ENCODE measurements around the gene BBS4. TPM values are rescaled to one million over a fixed set of nuclear protein-coding genes. Genes with fewer than 3 reads are reported as not detected.

The BBS4 gene
- total RNA-seq, 4 donors from 2014 or later, result 6.8 to 38.5 (median 22.2) TPM

DNA sequence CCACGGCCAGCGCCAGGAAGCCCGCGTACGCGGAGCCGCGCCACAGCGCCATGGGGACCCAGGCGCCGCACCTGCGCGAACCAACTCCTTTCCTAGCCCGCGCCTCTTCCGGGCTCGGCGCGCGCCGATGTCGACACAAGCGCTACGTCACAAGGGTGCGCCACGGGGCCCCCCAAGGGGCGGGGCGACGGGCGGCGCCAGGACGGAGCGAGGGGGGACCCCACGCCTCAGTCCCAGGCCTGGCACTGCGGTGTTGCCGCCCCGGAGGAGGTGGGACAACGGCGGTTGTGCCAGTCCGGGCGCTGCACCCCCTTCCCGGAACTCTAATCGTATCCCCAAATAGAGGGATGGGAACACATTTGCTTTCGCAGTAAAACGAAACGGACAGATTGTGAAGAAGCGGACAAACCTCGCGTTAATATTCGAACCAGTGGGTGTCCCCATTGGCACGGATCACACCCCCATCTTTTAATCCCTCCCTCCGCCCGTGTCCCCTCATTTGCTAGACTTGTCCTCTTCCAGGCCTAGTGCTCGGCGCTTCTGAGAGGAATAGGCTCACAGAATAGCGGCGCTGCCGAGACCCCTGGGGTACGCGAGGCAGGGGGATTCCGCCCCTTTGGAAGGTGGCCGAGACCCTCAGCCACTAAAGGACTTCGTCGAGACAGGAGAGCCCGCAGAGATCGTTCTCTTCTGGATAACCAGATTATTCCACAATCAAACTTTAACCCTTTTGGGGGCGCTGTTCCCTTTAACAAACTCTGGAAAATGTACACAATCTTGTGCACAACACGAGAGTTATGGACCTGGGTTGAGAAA, 97.8 kb downstream of the BBS4 start, which contains the start of gene ADPGK:
Gene ADPGK, minus strand, starts transcription at position 119 of the 816 bp plus-strand sequence. Its CDS starts 67 bp downstream, at position 52.
- H3K4me1 ChIP-seq, result no peaks in the 10 kb centered on the region
- peak; percentile 86 to 92 for DNase-seq
- H3K27me3 ChIP-seq, result no peaks in the 10 kb centered on the region
- no peaks in the 10 kb centered on the region for H3K36me3 ChIP-seq
- intact Hi-C loops (cut with DNase I; ENCODE audit: low total_unique reads), result no loop called here
- H3K27ac ChIP-seq, result peak within 1 kb of the TSS; percentile 85 to 90
- peak; percentile 80 to 88 for TF ChIP-seq POLR2A (IDR thresholded peaks at IDR 0.05)
- TF ChIP-seq, protein P1, sequence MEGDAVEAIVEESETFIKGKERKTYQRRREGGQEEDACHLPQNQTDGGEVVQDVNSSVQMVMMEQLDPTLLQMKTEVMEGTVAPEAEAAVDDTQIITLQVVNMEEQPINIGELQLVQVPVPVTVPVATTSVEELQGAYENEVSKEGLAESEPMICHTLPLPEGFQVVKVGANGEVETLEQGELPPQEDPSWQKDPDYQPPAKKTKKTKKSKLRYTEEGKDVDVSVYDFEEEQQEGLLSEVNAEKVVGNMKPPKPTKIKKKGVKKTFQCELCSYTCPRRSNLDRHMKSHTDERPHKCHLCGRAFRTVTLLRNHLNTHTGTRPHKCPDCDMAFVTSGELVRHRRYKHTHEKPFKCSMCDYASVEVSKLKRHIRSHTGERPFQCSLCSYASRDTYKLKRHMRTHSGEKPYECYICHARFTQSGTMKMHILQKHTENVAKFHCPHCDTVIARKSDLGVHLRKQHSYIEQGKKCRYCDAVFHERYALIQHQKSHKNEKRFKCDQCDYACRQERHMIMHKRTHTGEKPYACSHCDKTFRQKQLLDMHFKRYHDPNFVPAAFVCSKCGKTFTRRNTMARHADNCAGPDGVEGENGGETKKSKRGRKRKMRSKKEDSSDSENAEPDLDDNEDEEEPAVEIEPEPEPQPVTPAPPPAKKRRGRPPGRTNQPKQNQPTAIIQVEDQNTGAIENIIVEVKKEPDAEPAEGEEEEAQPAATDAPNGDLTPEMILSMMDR (IDR thresholded peaks at IDR 0.05), result peak; percentile 24 to 62 (median 49)
- H3K9me3 ChIP-seq, result no peaks in the 10 kb centered on the region
- peak within 1 kb of the TSS; percentile 74 to 86 for H3K4me3 ChIP-seq

DNA sequence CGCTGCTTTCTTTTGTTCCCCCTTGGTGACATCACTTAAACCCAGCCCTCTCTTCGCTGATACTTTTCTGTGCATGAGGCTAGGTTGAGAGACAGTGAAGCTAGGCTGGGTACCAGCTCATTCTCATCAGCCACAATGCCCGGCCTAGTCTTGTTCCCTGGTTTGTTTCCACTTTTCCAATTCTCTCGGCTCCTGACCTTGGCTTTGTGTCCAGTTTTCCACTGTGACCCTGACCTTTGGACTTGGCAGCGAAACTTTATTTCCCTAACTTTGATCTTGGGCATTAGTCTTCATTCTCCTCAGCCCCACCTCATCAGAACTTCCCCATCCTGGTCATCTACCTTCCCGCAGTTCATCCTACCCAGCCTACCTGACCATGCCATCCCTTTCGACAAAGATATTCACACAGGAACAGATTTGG, 98.5 kb downstream of the BBS4 start:
- TF ChIP-seq POLR2A (IDR thresholded peaks at IDR 0.05), result no peak
- TF ChIP-seq, protein P1 (IDR thresholded peaks at IDR 0.05), result no peak
- no peaks in the 10 kb centered on the region for H3K4me1 ChIP-seq

DNA sequence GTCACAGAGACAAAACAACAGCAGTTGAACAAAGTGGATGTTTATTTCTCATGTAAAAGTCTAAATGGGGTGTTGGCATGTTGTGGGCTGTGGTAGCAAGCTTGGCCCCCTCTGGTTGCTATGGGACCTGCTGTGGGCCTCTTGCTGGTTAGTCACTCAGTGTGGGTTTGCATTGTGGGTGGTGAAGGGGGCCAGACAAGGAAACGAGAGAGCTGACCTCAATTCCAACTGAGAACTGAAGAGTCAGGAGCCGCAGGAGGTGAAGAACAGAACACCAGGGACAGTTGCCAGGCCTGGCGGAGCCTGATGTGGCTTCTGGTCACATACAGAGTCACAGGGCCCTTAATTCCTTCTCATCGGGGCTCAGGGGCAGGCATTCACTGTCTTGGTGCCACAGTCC, 99.4 kb downstream of the BBS4 start:
- TF ChIP-seq POLR2A (IDR thresholded peaks at IDR 0.05), result no peak
- TF ChIP-seq, protein P1 (IDR thresholded peaks at IDR 0.05), result no peak
- Histone ChIP-seq H3K27ac (peak overlapping the region in 1 of 2 donors; percentile 85), H3K4me1 (no peaks in the 10 kb centered on the region), H3K27me3 (no peaks in the 10 kb centered on the region), H3K36me3 (no peaks in the 10 kb centered on the region), H3K9me3 (no peaks in the 10 kb centered on the region), H3K4me3 (no peak overlapping the region)
- DNase-seq, result no peak
- intact Hi-C loops (cut with DNase I; ENCODE audit: low total_unique reads), result no loop called here

More for the DNA sequence above, 98.5 kb downstream of the BBS4 start:
- H3K9me3 ChIP-seq, result no peaks in the 10 kb centered on the region
- no peak for DNase-seq
- no peaks in the 10 kb centered on the region for H3K36me3 ChIP-seq
- H3K27ac ChIP-seq, result peak overlapping the region; percentile 85 to 90
- intact Hi-C loops (cut with DNase I; ENCODE audit: low total_unique reads), result no loop called here
- peak overlapping the region; percentile 74 to 86 for H3K4me3 ChIP-seq
- no peaks in the 10 kb centered on the region for H3K27me3 ChIP-seq

DNA sequence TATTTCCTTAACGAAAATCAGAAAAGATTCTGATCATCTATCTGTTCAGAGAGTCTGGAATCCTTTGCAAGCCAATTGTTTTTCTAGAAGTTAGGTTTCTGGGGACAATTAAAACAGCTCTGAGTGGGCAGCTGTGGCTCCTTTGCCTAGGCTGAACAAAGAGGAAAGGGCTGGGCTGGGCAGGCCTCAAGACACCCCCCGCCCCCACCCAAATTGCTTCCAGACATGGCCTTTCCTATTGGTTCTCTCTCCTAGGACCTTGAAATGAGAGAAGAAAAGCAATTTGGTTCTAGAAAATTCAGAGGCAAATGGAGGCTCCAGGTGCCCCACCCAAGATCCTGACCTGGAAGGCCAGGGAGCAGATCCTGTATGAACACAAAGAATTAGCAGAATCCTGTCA, 99.8 kb downstream of the BBS4 start:
- Histone ChIP-seq H3K9me3 (no peaks in the 10 kb centered on the region), H3K36me3 (no peaks in the 10 kb centered on the region), H3K27me3 (no peaks in the 10 kb centered on the region), H3K4me3 (no peak overlapping the region), H3K4me1 (no peaks in the 10 kb centered on the region), H3K27ac (no peak overlapping the region)
- TF ChIP-seq, protein P1 (IDR thresholded peaks at IDR 0.05), result no peak
- no peak for TF ChIP-seq POLR2A (IDR thresholded peaks at IDR 0.05)
- DNase-seq, result no peak
- intact Hi-C loops (cut with DNase I; ENCODE audit: low total_unique reads), result no loop called here

DNA sequence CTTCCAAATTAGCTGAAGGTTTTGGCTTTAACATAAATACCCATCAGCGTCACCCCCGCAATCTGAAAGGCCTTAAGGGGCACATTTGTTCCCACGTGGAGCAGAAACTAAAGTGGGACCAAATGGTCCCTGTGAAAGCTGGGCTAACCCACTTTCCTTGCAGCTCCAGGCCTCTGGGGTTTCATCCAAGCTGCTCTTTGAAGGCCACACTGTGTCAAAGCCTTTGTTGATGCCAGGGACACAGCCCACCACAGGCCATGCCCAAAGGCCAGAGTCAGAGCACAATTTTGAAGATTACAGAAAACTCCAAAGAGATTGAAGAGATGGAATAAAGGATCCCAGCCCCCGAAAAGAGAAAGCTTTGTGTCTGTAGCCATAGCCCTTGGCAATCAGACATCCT, 100.2 kb downstream of the BBS4 start:
- no peaks in the 10 kb centered on the region for H3K4me1 ChIP-seq
- H3K36me3 ChIP-seq, result no peaks in the 10 kb centered on the region
- intact Hi-C loops (cut with DNase I; ENCODE audit: low total_unique reads), result no loop called here
- H3K27ac ChIP-seq, result no peak overlapping the region
- H3K9me3 ChIP-seq, result no peaks in the 10 kb centered on the region
- TF ChIP-seq, protein P1 (IDR thresholded peaks at IDR 0.05), result no peak
- no peak for TF ChIP-seq POLR2A (IDR thresholded peaks at IDR 0.05)
- H3K4me3 ChIP-seq, result no peak overlapping the region
- DNase-seq, result no peak
- no peaks in the 10 kb centered on the region for H3K27me3 ChIP-seq
